K562 (cell line): ENCODE measurements around the gene B4GALNT3. TPM values are rescaled to one million over a fixed set of nuclear protein-coding genes. Genes with fewer than 3 reads are reported as not detected.
A peak's percentile ranks its signal among the peaks of the same experiment; 100 is the strongest.

ENCODE experiments used
- EGR1 ChIP-seq: fragments of 450-650 bp; conservative IDR thresholded peaks from 2 replicates; pipeline ENCODE4 v1.6.1; 2017; ENCODE audit warnings: mild to moderate bottlenecking
- KDM4B ChIP-seq, 2 experiments: fragments of 450-650 bp in 1 of 2; sonication (generic) in 1 of 2; IDR thresholded peaks; 2 replicates each; pipeline ENCODE4 v1.6.1; 2016 to 2017; ENCODE audit warnings: borderline replicate concordance in 2 of 2, antibody characterized with exemption in 1 of 2, low read depth in 1 of 2, mild to moderate bottlenecking in 1 of 2
- MAZ ChIP-seq, 2 experiments: fragments of 450-650 bp in 1 of 2; sonication (generic) in 1 of 2; formaldehyde crosslinking; IDR thresholded peaks in 1 of 2; conservative IDR thresholded peaks in 1 of 2; 2 replicates each; pipeline versions ENCODE4 v1.4.0 to v1.5.0; 2020; ENCODE audit warnings: mild to moderate bottlenecking in 1 of 2, missing genetic modification reagents in 1 of 2
- POLR2A ChIP-seq: fragments of 450-650 bp; conservative IDR thresholded peaks from 2 replicates; pipeline ENCODE4 v1.6.1; 2016
- RBFOX2 ChIP-seq: fragments of 200-400 bp; formaldehyde crosslinking; IDR thresholded peaks from 2 replicates; pipeline ENCODE4 v1.6.1; 2017; ENCODE audit warnings: low read depth, mild to moderate bottlenecking, low read length, moderate library complexity
- RBM22 ChIP-seq: fragments of 200-400 bp; formaldehyde crosslinking; IDR thresholded peaks from 2 replicates; pipeline ENCODE4 v1.6.1; 2018; ENCODE audit warnings: low read length, low read depth; ENCODE audit not compliant: poor library complexity, severe bottlenecking
- SMAD4 ChIP-seq: fragments of 250-450 bp; sonication (Bioruptor Pico); conservative IDR thresholded peaks from 2 replicates; pipeline ENCODE4 v1.8.0; 2021; ENCODE audit warnings: inconsistent platforms, mild to moderate bottlenecking, moderate library complexity
- SREBF2 ChIP-seq: sonication (generic); formaldehyde crosslinking; IDR thresholded peaks from 2 replicates; pipeline ENCODE4 v1.4.0; 2020; ENCODE audit warnings: mild to moderate bottlenecking, missing genetic modification reagents
- polyA plus RNA-seq, 8 experiments: library from polyadenylated mRNA; depleted of rRNA in 4 of 8; stranded (reverse) in 5 of 8; unstranded in 3 of 8; fragments of >200 nt; fragmentation: Nextera tagmentation in 2 of 8; fragmentation: Illumina TruSeq in 1 of 8; extraction: Ambion mirVana in 2 of 8; extraction: Trizol in 1 of 8; gene quantifications; 2 replicates each; pipeline versions ENCODE4 v1.2.1 to v1.2.3, GENCODE V29; 2011 to 2014; ENCODE audit warnings: inconsistent platforms in 1 of 8, missing spikeins in 1 of 8
- total RNA-seq, 7 experiments: library from RNA; depleted of rRNA in 6 of 7; stranded (reverse); fragments of >200 nt in 6 of 7; fragmentation: Illumina TruSeq in 2 of 7; extraction: Trizol in 2 of 7; gene quantifications; 2 replicates each; pipeline versions ENCODE4 v1.2.1 to v1.2.3, GENCODE V29; 2011 to 2021; ENCODE audit warnings: low replicate concordance in 1 of 7
- TF ChIP-seq, protein P1 (sequence below), 2 experiments: fragments of 450-650 bp in 1 of 2; IDR thresholded peaks; 2 replicates each; pipeline ENCODE4 v1.6.1; 2011 to 2017; ENCODE audit warnings: low read depth in 2 of 2, antibody characterized with exemption in 1 of 2, borderline replicate concordance in 1 of 2, low read length in 1 of 2, mild to moderate bottlenecking in 1 of 2, mixed read lengths in 1 of 2; ENCODE audit not compliant: control insufficient read depth in 1 of 2
- TF ChIP-seq, protein P2 (sequence below): fragments of 250-450 bp; sonication (Bioruptor Pico); IDR thresholded peaks from 2 replicates; pipeline ENCODE4 v1.8.0; 2022; ENCODE audit warnings: inconsistent platforms
- TF ChIP-seq, protein P3 (sequence below): fragments of 250-450 bp; sonication (Bioruptor Pico); IDR thresholded peaks from 2 replicates; pipeline ENCODE4 v1.4.0; 2020; ENCODE audit warnings: mild to moderate bottlenecking, moderate library complexity
- TF ChIP-seq, protein P4 (sequence below): fragments of 250-450 bp; sonication (Bioruptor Pico); IDR thresholded peaks from 2 replicates; pipeline ENCODE4 v1.5.0; 2021
- TF ChIP-seq, protein P5 (sequence below): fragments of 250-450 bp; sonication (Bioruptor Pico); IDR thresholded peaks from 2 replicates; pipeline ENCODE4 v1.8.0; 2022; ENCODE audit warnings: moderate library complexity, mild to moderate bottlenecking, inconsistent platforms

The B4GALNT3 gene
- total and polyA plus RNA-seq, 9 of the 15 experiments (the other 6 are each of a cell fraction or from before 2014, with no cell fraction given) = 0.04 to 0.36 (median 0.10) TPM; not detected in 6

DNA sequence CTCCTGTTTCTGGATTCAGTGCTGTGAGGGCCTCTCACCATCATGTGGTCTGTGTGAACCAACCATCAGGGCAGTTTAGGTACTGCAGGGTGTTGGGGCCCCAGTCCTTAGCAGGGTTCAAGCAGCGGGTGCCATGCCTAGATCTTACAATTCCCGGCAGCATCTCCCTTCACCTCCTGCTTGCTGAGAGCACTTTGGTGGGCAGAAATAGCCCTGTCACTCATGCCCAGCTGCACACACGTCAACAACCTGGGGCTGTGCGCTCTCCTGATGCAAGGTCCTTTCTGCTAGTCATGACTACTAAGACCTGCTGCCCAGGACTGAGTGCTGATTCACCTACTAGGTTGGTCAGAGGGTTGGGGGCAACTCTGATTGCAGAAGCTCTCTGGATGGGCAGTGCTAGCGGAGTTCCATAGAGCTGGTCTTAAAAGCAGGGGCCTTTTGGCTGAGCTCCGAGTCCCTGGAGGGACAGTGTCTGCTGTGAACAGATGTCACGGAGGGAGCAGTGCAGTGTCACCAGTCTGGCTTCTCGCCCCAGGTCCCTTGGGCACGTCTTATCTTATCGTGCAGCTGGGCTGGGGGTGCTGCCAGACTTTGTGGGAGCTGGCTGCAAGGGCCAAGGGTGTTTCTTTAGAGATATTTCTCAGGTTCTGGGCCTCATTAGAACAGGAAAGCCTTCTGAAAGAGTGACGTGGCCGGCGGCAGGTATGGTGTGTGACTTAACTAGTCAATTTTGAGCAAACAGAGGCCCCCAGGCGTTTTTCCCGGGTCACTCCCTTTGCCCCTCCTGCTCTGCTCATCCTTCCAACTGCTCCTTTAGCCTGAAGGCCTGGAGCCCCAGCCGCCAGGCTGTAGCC is 131.7 kb downstream of the B4GALNT3 start (continued):
- TF ChIP-seq, protein P1, sequence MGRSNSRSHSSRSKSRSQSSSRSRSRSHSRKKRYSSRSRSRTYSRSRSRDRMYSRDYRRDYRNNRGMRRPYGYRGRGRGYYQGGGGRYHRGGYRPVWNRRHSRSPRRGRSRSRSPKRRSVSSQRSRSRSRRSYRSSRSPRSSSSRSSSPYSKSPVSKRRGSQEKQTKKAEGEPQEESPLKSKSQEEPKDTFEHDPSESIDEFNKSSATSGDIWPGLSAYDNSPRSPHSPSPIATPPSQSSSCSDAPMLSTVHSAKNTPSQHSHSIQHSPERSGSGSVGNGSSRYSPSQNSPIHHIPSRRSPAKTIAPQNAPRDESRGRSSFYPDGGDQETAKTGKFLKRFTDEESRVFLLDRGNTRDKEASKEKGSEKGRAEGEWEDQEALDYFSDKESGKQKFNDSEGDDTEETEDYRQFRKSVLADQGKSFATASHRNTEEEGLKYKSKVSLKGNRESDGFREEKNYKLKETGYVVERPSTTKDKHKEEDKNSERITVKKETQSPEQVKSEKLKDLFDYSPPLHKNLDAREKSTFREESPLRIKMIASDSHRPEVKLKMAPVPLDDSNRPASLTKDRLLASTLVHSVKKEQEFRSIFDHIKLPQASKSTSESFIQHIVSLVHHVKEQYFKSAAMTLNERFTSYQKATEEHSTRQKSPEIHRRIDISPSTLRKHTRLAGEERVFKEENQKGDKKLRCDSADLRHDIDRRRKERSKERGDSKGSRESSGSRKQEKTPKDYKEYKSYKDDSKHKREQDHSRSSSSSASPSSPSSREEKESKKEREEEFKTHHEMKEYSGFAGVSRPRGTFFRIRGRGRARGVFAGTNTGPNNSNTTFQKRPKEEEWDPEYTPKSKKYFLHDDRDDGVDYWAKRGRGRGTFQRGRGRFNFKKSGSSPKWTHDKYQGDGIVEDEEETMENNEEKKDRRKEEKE (IDR thresholded peaks at IDR 0.05; ENCODE audit: borderline replicate concordance in 1 of 2, control insufficient read depth in 1 of 2, low read depth in 2 of 2, low read length in 1 of 2) = 0 out of 4 replicates have a peak, but pooled peaks of 1 of the 2 experiments have one; percentile 55
- TF ChIP-seq RBFOX2 (peak; percentile 49), SMAD4 (CRISPR knock-in tag) (peak; percentile 99), RBM22 (no peak), KDM4B (IDR thresholded peaks at IDR 0.05; ENCODE audit: borderline replicate concordance in 2 of 2, low read depth in 1 of 2) (0 out of 4 replicates have a peak, but pooled peaks of 1 of the 2 experiments have one; percentile 43), SREBF2 (CRISPR knock-in tag) (no peak), MAZ (CRISPR knock-in tag; conservative IDR thresholded peaks at IDR 0.05 in 1 of 2, IDR thresholded peaks at IDR 0.05 in 1 of 2) (peak in 1 of 2 experiments; percentile 71; a peak in 2 of 4 replicates), POLR2A (no peak), EGR1 (peak; percentile 45)
- TF ChIP-seq, protein P2, sequence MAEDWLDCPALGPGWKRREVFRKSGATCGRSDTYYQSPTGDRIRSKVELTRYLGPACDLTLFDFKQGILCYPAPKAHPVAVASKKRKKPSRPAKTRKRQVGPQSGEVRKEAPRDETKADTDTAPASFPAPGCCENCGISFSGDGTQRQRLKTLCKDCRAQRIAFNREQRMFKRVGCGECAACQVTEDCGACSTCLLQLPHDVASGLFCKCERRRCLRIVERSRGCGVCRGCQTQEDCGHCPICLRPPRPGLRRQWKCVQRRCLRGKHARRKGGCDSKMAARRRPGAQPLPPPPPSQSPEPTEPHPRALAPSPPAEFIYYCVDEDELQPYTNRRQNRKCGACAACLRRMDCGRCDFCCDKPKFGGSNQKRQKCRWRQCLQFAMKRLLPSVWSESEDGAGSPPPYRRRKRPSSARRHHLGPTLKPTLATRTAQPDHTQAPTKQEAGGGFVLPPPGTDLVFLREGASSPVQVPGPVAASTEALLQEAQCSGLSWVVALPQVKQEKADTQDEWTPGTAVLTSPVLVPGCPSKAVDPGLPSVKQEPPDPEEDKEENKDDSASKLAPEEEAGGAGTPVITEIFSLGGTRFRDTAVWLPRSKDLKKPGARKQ (CRISPR knock-in tag) = no peak
- TF ChIP-seq, protein P3, sequence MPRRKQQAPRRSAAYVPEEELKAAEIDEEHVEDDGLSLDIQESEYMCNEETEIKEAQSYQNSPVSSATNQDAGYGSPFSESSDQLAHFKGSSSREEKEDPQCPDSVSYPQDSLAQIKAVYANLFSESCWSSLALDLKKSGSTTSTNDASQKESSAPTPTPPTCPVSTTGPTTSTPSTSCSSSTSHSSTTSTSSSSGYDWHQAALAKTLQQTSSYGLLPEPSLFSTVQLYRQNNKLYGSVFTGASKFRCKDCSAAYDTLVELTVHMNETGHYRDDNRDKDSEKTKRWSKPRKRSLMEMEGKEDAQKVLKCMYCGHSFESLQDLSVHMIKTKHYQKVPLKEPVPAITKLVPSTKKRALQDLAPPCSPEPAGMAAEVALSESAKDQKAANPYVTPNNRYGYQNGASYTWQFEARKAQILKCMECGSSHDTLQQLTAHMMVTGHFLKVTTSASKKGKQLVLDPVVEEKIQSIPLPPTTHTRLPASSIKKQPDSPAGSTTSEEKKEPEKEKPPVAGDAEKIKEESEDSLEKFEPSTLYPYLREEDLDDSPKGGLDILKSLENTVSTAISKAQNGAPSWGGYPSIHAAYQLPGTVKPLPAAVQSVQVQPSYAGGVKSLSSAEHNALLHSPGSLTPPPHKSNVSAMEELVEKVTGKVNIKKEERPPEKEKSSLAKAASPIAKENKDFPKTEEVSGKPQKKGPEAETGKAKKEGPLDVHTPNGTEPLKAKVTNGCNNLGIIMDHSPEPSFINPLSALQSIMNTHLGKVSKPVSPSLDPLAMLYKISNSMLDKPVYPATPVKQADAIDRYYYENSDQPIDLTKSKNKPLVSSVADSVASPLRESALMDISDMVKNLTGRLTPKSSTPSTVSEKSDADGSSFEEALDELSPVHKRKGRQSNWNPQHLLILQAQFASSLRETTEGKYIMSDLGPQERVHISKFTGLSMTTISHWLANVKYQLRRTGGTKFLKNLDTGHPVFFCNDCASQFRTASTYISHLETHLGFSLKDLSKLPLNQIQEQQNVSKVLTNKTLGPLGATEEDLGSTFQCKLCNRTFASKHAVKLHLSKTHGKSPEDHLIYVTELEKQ (CRISPR knock-in tag) = no peak
- TF ChIP-seq, protein P4, sequence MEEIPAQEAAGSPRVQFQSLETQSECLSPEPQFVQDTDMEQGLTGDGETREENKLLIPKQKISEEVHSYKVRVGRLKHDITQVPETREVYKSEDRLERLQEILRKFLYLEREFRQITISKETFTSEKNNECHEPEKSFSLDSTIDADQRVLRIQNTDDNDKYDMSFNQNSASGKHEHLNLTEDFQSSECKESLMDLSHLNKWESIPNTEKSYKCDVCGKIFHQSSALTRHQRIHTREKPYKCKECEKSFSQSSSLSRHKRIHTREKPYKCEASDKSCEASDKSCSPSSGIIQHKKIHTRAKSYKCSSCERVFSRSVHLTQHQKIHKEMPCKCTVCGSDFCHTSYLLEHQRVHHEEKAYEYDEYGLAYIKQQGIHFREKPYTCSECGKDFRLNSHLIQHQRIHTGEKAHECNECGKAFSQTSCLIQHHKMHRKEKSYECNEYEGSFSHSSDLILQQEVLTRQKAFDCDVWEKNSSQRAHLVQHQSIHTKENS (CRISPR knock-in tag) = no peak
- TF ChIP-seq, protein P5, sequence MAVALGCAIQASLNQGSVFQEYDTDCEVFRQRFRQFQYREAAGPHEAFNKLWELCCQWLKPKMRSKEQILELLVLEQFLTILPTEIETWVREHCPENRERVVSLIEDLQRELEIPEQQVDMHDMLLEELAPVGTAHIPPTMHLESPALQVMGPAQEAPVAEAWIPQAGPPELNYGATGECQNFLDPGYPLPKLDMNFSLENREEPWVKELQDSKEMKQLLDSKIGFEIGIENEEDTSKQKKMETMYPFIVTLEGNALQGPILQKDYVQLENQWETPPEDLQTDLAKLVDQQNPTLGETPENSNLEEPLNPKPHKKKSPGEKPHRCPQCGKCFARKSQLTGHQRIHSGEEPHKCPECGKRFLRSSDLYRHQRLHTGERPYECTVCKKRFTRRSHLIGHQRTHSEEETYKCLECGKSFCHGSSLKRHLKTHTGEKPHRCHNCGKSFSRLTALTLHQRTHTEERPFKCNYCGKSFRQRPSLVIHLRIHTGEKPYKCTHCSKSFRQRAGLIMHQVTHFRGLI (CRISPR knock-in tag) = peak; percentile 59; the same call in 1 of the 2 replicates
